ENCODE measurements around the gene MYL10.

MYL10 gene

DNA sequence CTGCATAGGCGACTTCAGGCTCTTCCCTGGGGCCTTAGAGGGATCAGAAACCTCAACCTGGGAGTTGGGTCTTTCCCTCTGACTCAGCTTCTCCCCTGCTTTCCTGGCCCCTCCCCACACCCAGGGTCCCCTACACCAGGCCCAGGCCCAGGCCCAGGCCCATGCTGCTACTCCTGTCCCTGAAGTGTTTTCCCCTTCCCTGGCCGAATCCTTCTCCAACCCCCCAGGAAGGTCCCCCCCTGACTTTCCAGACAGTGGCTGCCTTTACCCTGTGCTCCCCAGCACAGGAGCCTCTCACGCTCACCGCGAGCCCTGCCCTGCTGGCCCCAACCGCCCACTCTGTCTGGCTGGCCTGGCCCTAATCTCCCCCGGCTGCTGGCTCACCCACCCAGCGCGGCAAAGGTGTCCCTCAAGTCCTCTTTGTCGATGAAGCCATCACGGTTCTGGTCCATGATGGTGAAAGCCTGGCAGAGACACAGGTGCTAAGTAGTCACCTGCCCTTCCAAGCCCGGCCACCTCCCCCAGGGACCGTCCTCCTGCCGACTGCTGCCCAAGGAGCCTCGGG, 6.4 kb downstream of the MYL10 start:
- DNase-seq (ENCODE audit: low read depth): no peak
- no peak overlapping the region for H3K4me3 ChIP-seq (ENCODE audit: low read length)
- TF ChIP-seq, protein P1, sequence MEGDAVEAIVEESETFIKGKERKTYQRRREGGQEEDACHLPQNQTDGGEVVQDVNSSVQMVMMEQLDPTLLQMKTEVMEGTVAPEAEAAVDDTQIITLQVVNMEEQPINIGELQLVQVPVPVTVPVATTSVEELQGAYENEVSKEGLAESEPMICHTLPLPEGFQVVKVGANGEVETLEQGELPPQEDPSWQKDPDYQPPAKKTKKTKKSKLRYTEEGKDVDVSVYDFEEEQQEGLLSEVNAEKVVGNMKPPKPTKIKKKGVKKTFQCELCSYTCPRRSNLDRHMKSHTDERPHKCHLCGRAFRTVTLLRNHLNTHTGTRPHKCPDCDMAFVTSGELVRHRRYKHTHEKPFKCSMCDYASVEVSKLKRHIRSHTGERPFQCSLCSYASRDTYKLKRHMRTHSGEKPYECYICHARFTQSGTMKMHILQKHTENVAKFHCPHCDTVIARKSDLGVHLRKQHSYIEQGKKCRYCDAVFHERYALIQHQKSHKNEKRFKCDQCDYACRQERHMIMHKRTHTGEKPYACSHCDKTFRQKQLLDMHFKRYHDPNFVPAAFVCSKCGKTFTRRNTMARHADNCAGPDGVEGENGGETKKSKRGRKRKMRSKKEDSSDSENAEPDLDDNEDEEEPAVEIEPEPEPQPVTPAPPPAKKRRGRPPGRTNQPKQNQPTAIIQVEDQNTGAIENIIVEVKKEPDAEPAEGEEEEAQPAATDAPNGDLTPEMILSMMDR (IDR thresholded peaks at IDR 0.05; ENCODE audit: insufficient read depth, low read depth, low read length, missing control alignments): no peak

DNA sequence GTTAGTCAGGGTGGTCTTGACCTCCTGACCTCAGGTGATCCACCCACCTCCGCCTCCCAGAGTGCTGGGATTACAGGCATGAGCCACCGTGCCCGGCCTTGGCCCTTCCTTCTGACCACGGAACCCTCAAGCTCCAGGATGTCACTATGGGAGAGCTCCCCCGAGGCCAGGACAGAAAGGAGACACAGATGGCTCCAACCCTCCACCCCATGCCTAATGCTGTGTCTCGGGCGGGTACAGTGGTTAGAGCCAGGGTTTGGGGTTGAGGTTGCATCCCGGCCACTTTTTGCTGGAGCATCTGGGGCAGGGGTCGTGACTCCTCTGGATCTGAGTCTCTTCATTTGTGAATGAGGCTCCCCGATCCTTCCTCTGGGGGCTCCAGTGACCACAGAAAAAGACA, 8.1 kb downstream of the MYL10 start:
- TF ChIP-seq, protein P1 (IDR thresholded peaks at IDR 0.05; ENCODE audit: insufficient read depth, low read depth, low read length, missing control alignments): no peak
- no peak overlapping the region for H3K4me3 ChIP-seq (ENCODE audit: low read length)
- DNase-seq (ENCODE audit: low read depth): no peak

DNA sequence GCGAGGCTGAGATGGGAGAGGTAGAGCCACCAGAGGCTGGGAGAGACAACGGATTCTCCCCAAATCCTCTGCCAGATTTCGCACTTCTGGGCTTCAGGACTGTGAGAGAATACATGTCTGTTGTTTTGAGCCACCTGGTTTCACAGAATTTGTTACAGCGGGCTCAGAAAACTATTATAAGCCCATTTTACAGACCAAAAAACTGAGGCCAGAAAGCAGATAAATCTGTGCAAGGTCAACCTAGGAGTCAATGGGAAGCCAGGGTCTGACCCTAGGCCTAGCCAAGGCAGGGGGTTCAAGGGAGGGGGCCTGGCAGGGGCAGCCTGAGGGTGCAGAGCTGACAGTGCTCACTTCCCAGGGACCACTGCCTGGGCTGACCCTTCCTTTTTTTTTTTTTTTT, 8.7 kb downstream of the MYL10 start:
- TF ChIP-seq, protein P1 (IDR thresholded peaks at IDR 0.05; ENCODE audit: insufficient read depth, low read depth, low read length, missing control alignments): no peak
- no peak for DNase-seq (ENCODE audit: low read depth)
- H3K4me3 ChIP-seq (ENCODE audit: low read length): no peak overlapping the region

DNA sequence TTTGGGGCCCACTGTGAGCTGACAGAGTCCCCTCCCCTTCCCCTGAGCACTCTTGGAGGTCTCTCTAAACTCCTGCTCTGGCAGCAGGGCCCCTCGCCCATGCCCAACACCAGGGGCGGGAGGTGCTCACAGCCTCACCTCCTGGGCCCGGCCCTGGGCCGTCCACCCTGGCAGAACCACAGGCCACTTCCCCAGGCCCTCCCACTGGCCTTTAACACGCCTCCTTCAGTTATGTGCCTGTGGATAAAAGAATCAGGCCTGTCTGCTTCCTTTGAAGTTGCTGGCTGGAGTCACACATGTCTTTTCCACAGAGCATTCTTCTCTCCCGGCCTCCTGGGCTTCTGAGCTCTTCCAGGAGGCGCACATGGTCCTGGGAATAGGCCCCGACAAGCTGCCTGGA, 10.2 kb downstream of the MYL10 start:
- H3K4me3 ChIP-seq (ENCODE audit: low read length): no peak overlapping the region
- DNase-seq (ENCODE audit: low read depth): no peak
- TF ChIP-seq, protein P1 (IDR thresholded peaks at IDR 0.05; ENCODE audit: insufficient read depth, low read depth, low read length, missing control alignments): no peak

DNA sequence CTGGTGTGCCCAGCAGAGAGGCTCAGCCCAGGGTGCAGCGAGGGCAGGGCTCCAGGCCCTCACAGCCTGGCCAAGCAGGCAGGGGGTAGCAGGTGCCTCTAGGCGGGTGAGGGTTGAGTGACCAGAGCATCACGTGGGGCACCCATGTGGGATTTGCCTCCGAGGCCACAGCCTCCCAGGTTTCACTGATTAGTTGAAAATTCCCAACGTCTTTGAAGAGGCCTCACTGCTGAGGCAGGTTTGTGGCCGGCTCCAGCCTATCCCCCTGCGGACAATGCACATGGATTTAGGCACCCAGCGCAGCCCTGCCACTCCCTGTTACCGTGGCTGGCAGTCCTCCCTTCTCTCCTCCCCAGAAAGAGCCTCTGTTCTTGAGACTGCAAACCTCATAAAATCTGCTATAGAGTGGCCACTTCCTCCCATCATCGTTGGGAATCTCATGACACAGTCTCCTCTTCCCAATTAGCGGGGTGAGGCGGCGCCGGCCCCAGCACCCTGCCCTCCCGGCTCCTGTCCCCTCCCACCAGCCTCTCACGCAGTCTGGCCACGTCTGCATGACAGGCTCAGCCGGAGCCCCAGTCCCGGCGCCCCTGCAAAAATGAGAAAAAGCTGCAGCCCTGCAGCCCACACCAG, 10.8 kb downstream of the MYL10 start:
- TF ChIP-seq, protein P1 (IDR thresholded peaks at IDR 0.05; ENCODE audit: insufficient read depth, low read depth, low read length, missing control alignments): no peak
- no peak for DNase-seq (ENCODE audit: low read depth)

DNA sequence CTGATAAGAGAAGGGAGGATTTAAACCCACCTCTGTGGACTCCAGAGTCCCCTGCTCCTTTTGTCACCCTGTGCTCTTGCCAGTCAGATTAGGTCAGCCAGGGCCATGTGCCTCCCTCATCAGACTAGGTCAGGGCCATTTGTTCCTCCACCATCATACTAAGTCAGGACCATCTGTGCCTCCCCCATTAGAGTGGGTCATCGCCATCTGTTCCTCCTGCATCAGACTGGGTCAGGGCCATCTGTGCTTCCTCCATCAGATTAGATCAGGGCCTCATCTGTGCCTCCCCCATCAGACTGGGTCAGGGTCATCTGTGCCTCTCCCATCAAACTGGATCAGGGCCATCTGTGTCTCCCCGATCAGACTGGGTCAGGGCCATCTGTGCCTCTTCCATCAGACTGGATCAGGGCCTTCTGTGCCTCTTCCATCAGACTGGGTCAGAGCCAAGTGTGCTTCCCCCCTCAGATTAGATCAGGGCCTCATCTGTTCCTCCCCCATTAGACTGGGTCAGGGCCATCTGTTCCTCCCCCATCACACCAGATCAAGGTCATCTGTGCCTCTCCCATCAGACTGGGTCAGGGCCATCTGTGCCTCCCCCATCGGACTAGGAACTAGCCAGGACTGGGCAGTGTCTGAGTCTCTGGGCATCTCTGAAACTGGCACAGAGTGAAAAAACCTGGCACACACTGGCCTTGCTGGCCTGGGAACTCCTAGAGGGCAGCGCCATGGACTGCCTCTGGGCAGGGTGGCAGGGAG, 11.5 kb downstream of the MYL10 start:
- TF ChIP-seq, protein P1 (IDR thresholded peaks at IDR 0.05; ENCODE audit: insufficient read depth, low read depth, low read length, missing control alignments): no peak
- H3K4me3 ChIP-seq (ENCODE audit: low read length): no peak overlapping the region
- DNase-seq (ENCODE audit: low read depth): no peak

More for the DNA sequence above, 10.8 kb downstream of the MYL10 start:
- no peak overlapping the region for H3K4me3 ChIP-seq (ENCODE audit: low read length)

Data from epithelial cell of esophagus (primary cell).